CD14-positive monocyte (primary cell): ENCODE measurements around the gene SPC25. TPM values are rescaled to one million over a fixed set of nuclear protein-coding genes. Genes with fewer than 3 reads are reported as not detected.

Source experiments
- DNase-seq, 3 donors: peaks; one replicate each; pipeline ENCODE4 v3.0.0-alpha.2; 2011 to 2022
- H2AFZ ChIP-seq: 2 replicates; pipeline ENCODE4 v1.6.0; 2012; ENCODE audit warnings: mild to moderate bottlenecking, low read depth, low read length, inconsistent platforms; ENCODE audit not compliant: insufficient read depth, poor library complexity, severe bottlenecking
- H3K27ac ChIP-seq, 2 donors: 1 replicate in 1 of 2; 2 replicates in 1 of 2; pipeline ENCODE4 v1.5.1; 2012 to 2013; ENCODE audit warnings: low read length in 2 of 2, control low read depth in 1 of 2, inconsistent platforms in 1 of 2, low read depth in 1 of 2, mild to moderate bottlenecking in 1 of 2
- H3K27me3 ChIP-seq, 2 donors: one replicate each; pipeline versions ENCODE4 v1.6.0 to v1.6.1; 2011 to 2013; ENCODE audit warnings: low read length in 2 of 2; ENCODE audit not compliant: control insufficient read depth in 2 of 2, insufficient read depth in 2 of 2
- H3K36me3 ChIP-seq, 2 donors: replicated peaks in 1 of 2; 1 replicate in 1 of 2; 2 replicates in 1 of 2; pipeline versions ENCODE4 v1.5.1 to v1.6.1; 2012 to 2013; ENCODE audit warnings: low read length in 2 of 2, control low read depth in 1 of 2, inconsistent platforms in 1 of 2, mild to moderate bottlenecking in 1 of 2; ENCODE audit not compliant: insufficient read depth in 2 of 2, control insufficient read depth in 1 of 2
- H3K4me1 ChIP-seq, 2 donors: 1 replicate in 1 of 2; 2 replicates in 1 of 2; pipeline versions ENCODE4 v1.5.1 to v1.6.1; 2012 to 2013; ENCODE audit warnings: low read length in 2 of 2, control low read depth in 1 of 2, inconsistent platforms in 1 of 2, mild to moderate bottlenecking in 1 of 2, moderate library complexity in 1 of 2; ENCODE audit not compliant: insufficient read depth in 2 of 2, control insufficient read depth in 1 of 2
- H3K4me2 ChIP-seq: replicated peaks from 2 replicates; pipeline ENCODE3; 2012; ENCODE audit warnings: low read length, moderate library complexity, mild to moderate bottlenecking; ENCODE audit not compliant: poor library complexity, severe bottlenecking; ENCODE audit errors: extremely low read depth
- H3K4me3 ChIP-seq, 3 experiments: fragments of 200-600 bp in 1 of 3; sonication (generic) in 1 of 3; replicated peaks in 1 of 3; 1 replicate in 2 of 3; 2 replicates in 1 of 3; pipeline ENCODE4 v1.5.1; 2011 to 2013; ENCODE audit warnings: low read length in 3 of 3, mild to moderate bottlenecking in 3 of 3, control low read depth in 2 of 3, low read depth in 2 of 3, inconsistent platforms in 1 of 3, moderate library complexity in 1 of 3
- H3K79me2 ChIP-seq: 2 replicates; pipeline ENCODE4 v1.6.0; 2012; ENCODE audit warnings: mild to moderate bottlenecking, control low read depth, inconsistent platforms, low read length, moderate library complexity; ENCODE audit not compliant: insufficient read depth
- H3K9ac ChIP-seq: 2 replicates; pipeline ENCODE4 v1.6.0; 2017; ENCODE audit warnings: low read length, mild to moderate bottlenecking; ENCODE audit not compliant: insufficient read depth, poor library complexity, severe bottlenecking
- H3K9me3 ChIP-seq, 2 donors: replicated peaks in 1 of 2; 1 replicate in 1 of 2; 2 replicates in 1 of 2; pipeline versions ENCODE4 v1.5.1 to v1.6.1; 2012 to 2013; ENCODE audit warnings: low read length in 2 of 2, control low read depth in 1 of 2; ENCODE audit not compliant: control insufficient read depth in 1 of 2, insufficient read depth in 1 of 2
- H4K20me1 ChIP-seq: 2 replicates; pipeline ENCODE4 v1.6.0; 2012; ENCODE audit warnings: mild to moderate bottlenecking, low read length, control low read depth, moderate library complexity; ENCODE audit not compliant: insufficient read depth
- H3K27ac Mint-ChIP-seq, 7 donors: one replicate each; pipeline ENCODE4 v1.8.0; 2020; ENCODE audit warnings: mild to moderate bottlenecking in 7 of 7, mixed read lengths in 7 of 7, moderate library complexity in 6 of 7, inconsistent platforms in 2 of 7
- H3K27me3 Mint-ChIP-seq, 3 donors: one replicate each; pipeline ENCODE4 v1.8.0; 2021 to 2022; ENCODE audit warnings: low read depth in 3 of 3, mild to moderate bottlenecking in 3 of 3, mixed read lengths in 3 of 3, moderate library complexity in 3 of 3, inconsistent platforms in 1 of 3
- H3K36me3 Mint-ChIP-seq, 2 donors: one replicate each; pipeline ENCODE4 v1.8.0; 2020; ENCODE audit warnings: mixed read lengths in 2 of 2, inconsistent platforms in 1 of 2, mild to moderate bottlenecking in 1 of 2
- H3K4me1 Mint-ChIP-seq: one replicate; pipeline ENCODE4 v1.8.0; 2020; ENCODE audit warnings: mild to moderate bottlenecking, mixed read lengths
- H3K4me3 Mint-ChIP-seq, 2 donors: one replicate each; pipeline ENCODE4 v1.8.0; 2020; ENCODE audit warnings: mild to moderate bottlenecking in 2 of 2, mixed read lengths in 2 of 2, moderate library complexity in 1 of 2
- H3K9me3 Mint-ChIP-seq, 7 donors: one replicate each; pipeline ENCODE4 v1.8.0; 2020 to 2022; ENCODE audit warnings: mixed read lengths in 7 of 7, mild to moderate bottlenecking in 6 of 7, moderate library complexity in 6 of 7, inconsistent platforms in 2 of 7
- CTCF ChIP-seq: fragments of 200-600 bp; IDR thresholded peaks from one replicate; pipeline ENCODE4 v1.8.0; 2022; ENCODE audit warnings: antibody characterized with exemption, mild to moderate bottlenecking
- WGBS: methylation state at CpG from one replicate; pipeline ENCODE4 v1.1.5; 2013; ENCODE audit warnings: missing lambda C conversion rate; ENCODE audit not compliant: insufficient coverage; 5-methylcytosine and 5-hydroxymethylcytosine counted together
- intact Hi-C, 2 donors: fragments of 100-400 bp; cut with micrococcal nuclease; formaldehyde crosslinking; loops; one replicate each; pipeline versions ENCODE4 v1.15.0 to v1.15.1; 2023
- polyA plus RNA-seq, 3 donors: library from polyadenylated mRNA; depleted of rRNA in 1 of 3; unstranded in 2 of 3; stranded (reverse) in 1 of 3; fragments of 300-500 nt in 2 of 3; fragments of >200 nt in 1 of 3; fragmentation: Illumina TruSeq in 2 of 3; gene quantifications; 1 replicate in 2 of 3; 2 replicates in 1 of 3; pipeline ENCODE4 v1.2.3, GENCODE V29; 2012 to 2021

Gene SPC25
- polyA plus RNA-seq, 3 donors = not detected

- no peak overlapping the region for H3K4me2 ChIP-seq
- H3K4me1 ChIP-seq = no peaks in the 10 kb centered on the region
- no peaks in the 10 kb centered on the region for H3K9me3 ChIP-seq
- WGBS = no CpG with 5 or more reads among the region's 1 CpG
- H4K20me1 ChIP-seq = no peaks in the 10 kb centered on the region
- H2AFZ ChIP-seq = no peak overlapping the region
- no peak overlapping the region for H3K27ac Mint-ChIP-seq
- peaks cover 0 to 2% of the 10 kb centered on the region in 2 donors for H3K27me3 ChIP-seq
- H3K9me3 Mint-ChIP-seq = peaks cover 0 to 3% (median 0%) of the 10 kb centered on the region in 7 donors
- H3K79me2 ChIP-seq = no peaks in the 10 kb centered on the region
- H3K4me3 ChIP-seq = no peak overlapping the region
- intact Hi-C loops = no loop called here
- H3K36me3 ChIP-seq = no peaks in the 10 kb centered on the region
- H3K27me3 Mint-ChIP-seq = peaks cover 0 to 3% (median 0%) of the 10 kb centered on the region in 3 donors
- no peak for DNase-seq
- no peak overlapping the region for H3K4me3 Mint-ChIP-seq
- no peaks in the 10 kb centered on the region for H3K36me3 Mint-ChIP-seq
- TF ChIP-seq CTCF = no peak
- no peak overlapping the region for H3K27ac ChIP-seq
- H3K4me1 Mint-ChIP-seq = no peaks in the 10 kb centered on the region
- H3K9ac ChIP-seq = no peak overlapping the region
Measured at GRCh38 chr2:168930242-168930641, 40.0 kb upstream of the SPC25 start.

GRCh38 chr2:168929031-168929430 lies 38.8 kb upstream of the SPC25 start:
- no peak for DNase-seq
- Histone ChIP-seq H3K4me3 (no peak overlapping the region), H3K4me1 (no peaks in the 10 kb centered on the region), H3K9me3 (no peaks in the 10 kb centered on the region), H3K79me2 (no peaks in the 10 kb centered on the region), H3K27me3 (peaks cover 0 to 2% of the 10 kb centered on the region in 2 donors), H3K36me3 (no peaks in the 10 kb centered on the region), H3K4me2 (no peak overlapping the region), H3K27ac (no peak overlapping the region), H4K20me1 (no peaks in the 10 kb centered on the region), H3K9ac (no peak overlapping the region), H2AFZ (no peak overlapping the region)
- H3K27ac Mint-ChIP-seq = no peak overlapping the region
- H3K36me3 Mint-ChIP-seq = no peaks in the 10 kb centered on the region
- intact Hi-C loops = no loop called here
- H3K4me3 Mint-ChIP-seq = no peak overlapping the region
- 57% methylated on average over 1 of the region's 3 CpGs for WGBS
- H3K27me3 Mint-ChIP-seq = no peaks in the 10 kb centered on the region
- peaks cover 0 to 3% (median 0%) of the 10 kb centered on the region in 7 donors for H3K9me3 Mint-ChIP-seq
- H3K4me1 Mint-ChIP-seq = no peaks in the 10 kb centered on the region
- TF ChIP-seq CTCF = no peak
